WTC11 (cell line): ENCODE data around the gene NKD1.

ENCODE experiments used
- ATF3 ChIP-seq: sonication (generic); formaldehyde crosslinking; conservative IDR thresholded peaks from 2 replicates; pipeline ENCODE4 v1.8.1; 2022; ENCODE audit warnings: mild to moderate bottlenecking, missing genetic modification reagents
- ETV6 ChIP-seq: sonication (generic); formaldehyde crosslinking; IDR thresholded peaks from 2 replicates; pipeline ENCODE4 v1.8.1; 2022; ENCODE audit warnings: mild to moderate bottlenecking, missing genetic modification reagents
- KAT7 ChIP-seq: sonication (generic); formaldehyde crosslinking; IDR thresholded peaks from 2 replicates; pipeline ENCODE4 v1.8.1; 2023; ENCODE audit warnings: missing genetic modification reagents, mild to moderate bottlenecking, borderline replicate concordance
- ZSCAN18 ChIP-seq: fragments of 250-450 bp; sonication (Bioruptor Pico); IDR thresholded peaks from 2 replicates; pipeline ENCODE4 v2.1.2; 2022; ENCODE audit warnings: mild to moderate bottlenecking, moderate library complexity

- TF ChIP-seq ETV6 (no peak), ATF3 (CRISPR knock-in tag) (no peak), ZSCAN18 (CRISPR knock-in tag) (no peak), KAT7 (CRISPR knock-in tag) (no peak)
Measured at GRCh38 chr16:50598256-50598894, 50.2 kb downstream of the NKD1 start.
